NB4 (cell line): ENCODE data around the gene OR10A7.

Source experiments
- DNase-seq: peaks from one replicate; pipeline ENCODE4 v3.0.0; 2010; ENCODE audit warnings: low read depth
- H3K4me3 ChIP-seq: one replicate; pipeline ENCODE4 v1.5.1; 2011; ENCODE audit warnings: mild to moderate bottlenecking, low read depth, low read length, moderate library complexity
- MYC ChIP-seq: IDR thresholded peaks from 2 replicates; pipeline ENCODE4 v1.6.1; 2011; ENCODE audit warnings: low read depth, low read length
- POLR2A ChIP-seq: IDR thresholded peaks from 2 replicates; pipeline ENCODE4 v1.6.1; 2011; ENCODE audit warnings: mild to moderate bottlenecking; ENCODE audit not compliant: insufficient read length; ENCODE audit errors: extremely low read depth
- TF ChIP-seq, protein P1 (sequence below): IDR thresholded peaks from 2 replicates; pipeline ENCODE4 v1.6.1; 2011; ENCODE audit warnings: low read depth, low read length
- TF ChIP-seq, protein P2 (sequence below): IDR thresholded peaks from one replicate; pipeline ENCODE4 v1.5.1; 2012; ENCODE audit warnings: low read depth, low read length

The OR10A7 gene

DNA sequence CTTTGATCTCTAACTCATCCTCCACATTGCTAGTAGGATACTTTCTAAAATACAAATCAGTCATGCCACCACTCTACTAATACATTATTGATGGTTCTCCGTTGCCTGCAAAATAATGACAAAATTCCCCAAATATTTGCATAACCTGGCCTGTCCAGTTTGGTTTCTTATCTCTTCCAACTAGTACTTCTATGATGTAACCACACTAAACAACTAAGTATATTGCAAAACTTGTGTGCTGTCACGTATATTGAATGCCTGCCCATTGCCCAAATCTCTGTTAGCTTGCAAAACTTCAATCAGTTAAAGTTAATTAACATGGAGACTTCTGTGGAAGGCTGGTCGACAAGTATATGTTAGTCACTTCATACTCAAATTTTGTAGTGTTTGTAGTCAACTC, 30.1 kb downstream of the OR10A7 start:
- H3K4me3 ChIP-seq = no peak overlapping the region
- DNase-seq = no peak
- TF ChIP-seq, protein P1, sequence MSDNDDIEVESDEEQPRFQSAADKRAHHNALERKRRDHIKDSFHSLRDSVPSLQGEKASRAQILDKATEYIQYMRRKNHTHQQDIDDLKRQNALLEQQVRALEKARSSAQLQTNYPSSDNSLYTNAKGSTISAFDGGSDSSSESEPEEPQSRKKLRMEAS = no peak
- no peak for TF ChIP-seq POLR2A
- no peak for TF ChIP-seq MYC
- TF ChIP-seq, protein P2, sequence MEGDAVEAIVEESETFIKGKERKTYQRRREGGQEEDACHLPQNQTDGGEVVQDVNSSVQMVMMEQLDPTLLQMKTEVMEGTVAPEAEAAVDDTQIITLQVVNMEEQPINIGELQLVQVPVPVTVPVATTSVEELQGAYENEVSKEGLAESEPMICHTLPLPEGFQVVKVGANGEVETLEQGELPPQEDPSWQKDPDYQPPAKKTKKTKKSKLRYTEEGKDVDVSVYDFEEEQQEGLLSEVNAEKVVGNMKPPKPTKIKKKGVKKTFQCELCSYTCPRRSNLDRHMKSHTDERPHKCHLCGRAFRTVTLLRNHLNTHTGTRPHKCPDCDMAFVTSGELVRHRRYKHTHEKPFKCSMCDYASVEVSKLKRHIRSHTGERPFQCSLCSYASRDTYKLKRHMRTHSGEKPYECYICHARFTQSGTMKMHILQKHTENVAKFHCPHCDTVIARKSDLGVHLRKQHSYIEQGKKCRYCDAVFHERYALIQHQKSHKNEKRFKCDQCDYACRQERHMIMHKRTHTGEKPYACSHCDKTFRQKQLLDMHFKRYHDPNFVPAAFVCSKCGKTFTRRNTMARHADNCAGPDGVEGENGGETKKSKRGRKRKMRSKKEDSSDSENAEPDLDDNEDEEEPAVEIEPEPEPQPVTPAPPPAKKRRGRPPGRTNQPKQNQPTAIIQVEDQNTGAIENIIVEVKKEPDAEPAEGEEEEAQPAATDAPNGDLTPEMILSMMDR = no peak

DNA sequence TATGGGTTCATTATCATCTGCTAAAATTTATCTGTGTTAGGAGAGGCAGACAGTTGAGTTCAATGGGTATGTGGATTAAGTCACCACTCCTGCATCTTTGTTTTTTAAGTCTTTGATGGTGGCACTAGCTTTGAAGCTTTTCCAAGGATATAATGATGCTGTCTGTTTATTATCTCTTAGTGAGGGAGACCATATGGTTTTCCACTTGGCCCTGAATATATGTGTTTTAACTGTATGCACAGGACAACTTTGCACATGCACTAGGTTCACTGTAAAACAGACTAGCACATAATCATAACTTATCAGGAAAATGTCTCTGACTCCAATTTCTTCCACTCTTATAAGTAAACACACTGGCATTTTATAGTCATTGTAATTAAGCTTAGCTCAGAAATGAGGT, 32.5 kb downstream of the OR10A7 start:
- TF ChIP-seq POLR2A (no peak), MYC (no peak)
- TF ChIP-seq, protein P1 = no peak
- TF ChIP-seq, protein P2 = no peak
- H3K4me3 ChIP-seq = no peak overlapping the region
- DNase-seq = no peak

DNA sequence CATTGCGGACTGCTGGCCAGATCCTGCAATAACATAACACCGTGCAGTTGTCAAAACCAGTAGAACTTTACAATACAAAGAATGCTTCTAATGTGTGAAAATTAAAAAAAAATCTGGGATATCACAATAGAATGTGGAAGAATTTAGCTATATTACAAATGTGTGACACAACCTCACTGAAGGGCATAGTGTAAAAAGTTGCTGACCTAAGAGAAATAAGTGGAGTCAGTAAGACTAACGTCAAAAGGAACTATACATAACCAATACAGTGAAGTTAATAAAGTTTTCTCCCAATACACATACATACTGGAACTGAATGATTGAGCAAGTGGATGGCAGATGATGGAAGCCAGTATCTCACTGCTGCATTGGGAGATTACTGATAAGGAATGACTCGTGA, 36.0 kb downstream of the OR10A7 start:
- TF ChIP-seq MYC (no peak), POLR2A (no peak)
- TF ChIP-seq, protein P1 = no peak
- TF ChIP-seq, protein P2 = no peak
- H3K4me3 ChIP-seq = no peak overlapping the region
- DNase-seq = no peak

DNA sequence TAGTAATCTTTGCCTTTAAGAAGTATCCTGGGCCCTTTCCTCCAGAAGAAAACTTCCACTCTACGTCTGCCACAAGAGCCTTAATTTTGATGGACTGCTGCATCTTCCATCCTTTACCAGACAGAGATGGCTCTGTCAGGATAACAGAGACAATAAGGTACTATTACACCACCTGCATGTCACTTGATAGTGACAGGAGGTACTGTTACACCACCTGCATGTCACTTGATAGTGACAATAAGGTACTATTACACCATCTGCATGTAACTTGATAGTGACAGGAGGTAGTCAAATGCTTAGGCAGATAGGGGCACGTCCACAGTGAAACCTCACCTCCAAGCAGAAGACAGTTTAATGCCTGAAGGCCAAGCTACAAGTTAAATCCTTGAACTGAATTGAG, 37.5 kb downstream of the OR10A7 start:
- no peak for DNase-seq
- no peak overlapping the region for H3K4me3 ChIP-seq
- TF ChIP-seq MYC (no peak), POLR2A (no peak)
- TF ChIP-seq, protein P2 = no peak
